SH-SY5Y (cell line): Measurements from ENCODE around the gene TEX101.

Experiments
- GATA2 ChIP-seq: IDR thresholded peaks from 2 replicates; pipeline ENCODE4 v1.6.1; 2011; ENCODE audit warnings: mild to moderate bottlenecking, low read depth, low read length
- GATA3 ChIP-seq: IDR thresholded peaks from 2 replicates; pipeline ENCODE4 v1.6.1; 2011; ENCODE audit warnings: low read depth, mild to moderate bottlenecking, low read length, moderate library complexity

DNA sequence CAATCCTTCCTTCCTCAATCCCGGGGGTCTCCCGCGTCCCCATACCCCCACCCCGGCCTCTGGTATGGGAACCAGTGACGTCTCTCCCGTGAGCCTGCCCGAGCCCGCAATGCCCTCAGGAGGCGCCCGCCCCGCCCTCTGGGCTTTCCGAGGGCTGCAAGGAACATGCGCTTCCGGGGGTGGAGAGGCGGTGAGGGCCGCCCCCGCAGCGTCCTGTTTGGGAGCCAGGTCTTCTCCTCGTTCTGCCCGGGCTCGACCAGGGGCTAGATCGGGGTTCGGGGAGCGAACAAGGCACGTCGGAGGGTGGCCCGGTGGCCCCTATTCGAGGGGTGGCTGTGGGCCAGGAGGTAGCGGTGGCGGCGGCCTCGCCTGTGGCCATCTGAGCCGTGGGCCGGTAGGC lies 6.6 kb upstream of the TEX101 start:
- no peak for TF ChIP-seq GATA2
- TF ChIP-seq GATA3: no peak
